A673 (cell line): ENCODE measurements around the gene KIF12. TPM values are rescaled to one million over a fixed set of nuclear protein-coding genes. Genes with fewer than 3 reads are reported as not detected.

Source experiments
- BruUV-seq: library from RNA; stranded (reverse); fragments of 400-500 nt; replicated peaks from 2 replicates; lab custom pipeline; 2021; lab: Mats Ljungman, UMichigan
- CTCF ChIA-PET: fragments of 300-600 bp; sonication (Branson Sonifier 250); formaldehyde crosslinking; loops from one replicate; lab custom pipeline; 2022; ENCODE audit warnings: antibody characterized with exemption; lab: Charles Lee
- POLR2A ChIA-PET: fragments of 300-600 bp; sonication (Branson Sonifier 250); formaldehyde crosslinking; loops from one replicate; lab custom pipeline; 2022; ENCODE audit warnings: antibody characterized with exemption; ENCODE audit not compliant: low non-redundant PET; lab: Charles Lee
- DNase-seq: peaks from one replicate; pipeline ENCODE4 v3.0.0-alpha.2; 2015; ENCODE audit warnings: low spot score
- H3K27ac ChIP-seq: fragments of 200-600 bp; sonication (generic); 2 replicates; pipeline ENCODE4 v1.5.1; 2016; ENCODE audit warnings: mixed run types, low read depth, mild to moderate bottlenecking, mixed read lengths, antibody characterized with exemption, low read length; ENCODE audit not compliant: poor library complexity, severe bottlenecking
- H3K27me3 ChIP-seq: fragments of 200-600 bp; sonication (generic); replicated peaks from 2 replicates; pipeline ENCODE4 v1.6.1; 2017; ENCODE audit warnings: mixed run types, low read depth, mild to moderate bottlenecking, mixed read lengths, antibody characterized with exemption, low read length; ENCODE audit not compliant: insufficient read depth, poor library complexity
- H3K36me3 ChIP-seq: fragments of 200-600 bp; sonication (generic); 2 replicates; pipeline ENCODE4 v1.6.1; 2016; ENCODE audit warnings: mixed run types, mild to moderate bottlenecking, mixed read lengths, antibody characterized with exemption, low read length; ENCODE audit not compliant: insufficient read depth, poor library complexity, severe bottlenecking
- H3K4me1 ChIP-seq: fragments of 200-600 bp; sonication (generic); 2 replicates; pipeline ENCODE4 v1.6.1; 2017; ENCODE audit warnings: mixed run types, mild to moderate bottlenecking, mixed read lengths, antibody characterized with exemption, low read length; ENCODE audit not compliant: insufficient read depth, poor library complexity, severe bottlenecking
- H3K4me3 ChIP-seq: fragments of 200-600 bp; sonication (generic); 2 replicates; pipeline ENCODE4 v1.5.1; 2016; ENCODE audit warnings: low read depth, mixed run types, mild to moderate bottlenecking, mixed read lengths, low read length; ENCODE audit not compliant: poor library complexity, severe bottlenecking
- H3K9me3 ChIP-seq: fragments of 200-600 bp; sonication (generic); 2 replicates; pipeline ENCODE4 v1.6.1; 2016; ENCODE audit warnings: mixed run types, low read depth, mild to moderate bottlenecking, mixed read lengths, antibody characterized with exemption, low read length; ENCODE audit not compliant: poor library complexity, severe bottlenecking
- EZH2 ChIP-seq: fragments of 200-600 bp; sonication (generic); IDR thresholded peaks from 2 replicates; pipeline ENCODE4 v1.6.1; 2017; ENCODE audit warnings: borderline replicate concordance, low read depth, mild to moderate bottlenecking, mixed read lengths, antibody characterized with exemption, low read length; ENCODE audit not compliant: poor library complexity, severe bottlenecking
- intact Hi-C: fragments of 100-400 bp; cut with micrococcal nuclease; formaldehyde crosslinking; loops from one replicate; pipeline ENCODE4 v1.10.0; 2022; ENCODE audit not compliant: unreplicated experiment
- total RNA-seq: library from RNA; stranded (reverse); gene quantifications from 2 replicates; pipeline ENCODE4 v1.2.3, GENCODE V29; 2021
- TF ChIP-seq, protein P1 (sequence below): fragments of 300-800, 200-600 bp; sonication (generic); conservative IDR thresholded peaks from 2 replicates; pipeline ENCODE4 v1.5.1; 2017; ENCODE audit warnings: low read depth, mild to moderate bottlenecking, antibody characterized with exemption, low read length, moderate library complexity, mixed read lengths

The KIF12 gene
- total RNA-seq, 1 experiment from 2014 or later = not detected

DNA sequence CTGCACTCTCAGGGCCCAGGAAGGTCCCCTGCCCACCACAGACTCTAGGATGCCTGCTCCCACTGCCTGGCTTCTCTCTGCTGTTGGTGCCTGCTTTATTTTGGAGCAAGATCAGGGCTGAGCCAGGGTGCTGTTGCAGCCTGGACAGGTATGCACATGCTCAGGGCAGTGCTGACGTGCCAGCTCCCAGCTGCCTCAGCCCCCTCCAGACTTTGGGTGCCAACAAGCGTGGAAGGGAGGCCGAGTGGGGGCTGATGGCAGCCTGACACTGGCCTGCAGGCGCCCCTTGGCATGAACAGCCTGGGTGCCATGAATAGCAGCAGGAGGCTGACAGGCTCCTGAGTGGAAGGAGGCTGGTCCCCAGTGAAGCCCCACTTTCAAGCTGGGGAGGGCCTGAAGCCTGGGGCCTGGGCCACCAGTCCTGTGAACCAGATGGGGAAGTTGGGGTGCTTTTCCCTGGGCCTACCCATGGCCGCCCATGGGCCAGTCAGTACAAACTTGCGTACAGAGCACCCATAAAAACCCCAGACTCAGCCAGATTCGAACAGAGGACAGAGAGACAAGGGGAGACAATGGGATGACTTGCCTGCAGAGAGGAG, 27.8 kb downstream of the KIF12 start:
- Histone ChIP-seq H3K4me3 (no peak overlapping the region), H3K4me1 (no peaks in the 10 kb centered on the region), H3K36me3 (no peaks in the 10 kb centered on the region), H3K27me3 (peaks cover 8% of the 10 kb centered on the region), H3K9me3 (no peaks in the 10 kb centered on the region), H3K27ac (no peak overlapping the region)
- no peak for DNase-seq
- ChIA-PET POLR2A (no interaction called here), CTCF (no interaction called here)
- intact Hi-C loops = loop anchor here (5.0 kb wide), 1 partner anchor 334 kb away; no protein-coding TSS in a partner anchor
- no peak for TF ChIP-seq EZH2
- TF ChIP-seq, protein P1, sequence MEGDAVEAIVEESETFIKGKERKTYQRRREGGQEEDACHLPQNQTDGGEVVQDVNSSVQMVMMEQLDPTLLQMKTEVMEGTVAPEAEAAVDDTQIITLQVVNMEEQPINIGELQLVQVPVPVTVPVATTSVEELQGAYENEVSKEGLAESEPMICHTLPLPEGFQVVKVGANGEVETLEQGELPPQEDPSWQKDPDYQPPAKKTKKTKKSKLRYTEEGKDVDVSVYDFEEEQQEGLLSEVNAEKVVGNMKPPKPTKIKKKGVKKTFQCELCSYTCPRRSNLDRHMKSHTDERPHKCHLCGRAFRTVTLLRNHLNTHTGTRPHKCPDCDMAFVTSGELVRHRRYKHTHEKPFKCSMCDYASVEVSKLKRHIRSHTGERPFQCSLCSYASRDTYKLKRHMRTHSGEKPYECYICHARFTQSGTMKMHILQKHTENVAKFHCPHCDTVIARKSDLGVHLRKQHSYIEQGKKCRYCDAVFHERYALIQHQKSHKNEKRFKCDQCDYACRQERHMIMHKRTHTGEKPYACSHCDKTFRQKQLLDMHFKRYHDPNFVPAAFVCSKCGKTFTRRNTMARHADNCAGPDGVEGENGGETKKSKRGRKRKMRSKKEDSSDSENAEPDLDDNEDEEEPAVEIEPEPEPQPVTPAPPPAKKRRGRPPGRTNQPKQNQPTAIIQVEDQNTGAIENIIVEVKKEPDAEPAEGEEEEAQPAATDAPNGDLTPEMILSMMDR = no peak
- no TSS peak for BruUV-seq

DNA sequence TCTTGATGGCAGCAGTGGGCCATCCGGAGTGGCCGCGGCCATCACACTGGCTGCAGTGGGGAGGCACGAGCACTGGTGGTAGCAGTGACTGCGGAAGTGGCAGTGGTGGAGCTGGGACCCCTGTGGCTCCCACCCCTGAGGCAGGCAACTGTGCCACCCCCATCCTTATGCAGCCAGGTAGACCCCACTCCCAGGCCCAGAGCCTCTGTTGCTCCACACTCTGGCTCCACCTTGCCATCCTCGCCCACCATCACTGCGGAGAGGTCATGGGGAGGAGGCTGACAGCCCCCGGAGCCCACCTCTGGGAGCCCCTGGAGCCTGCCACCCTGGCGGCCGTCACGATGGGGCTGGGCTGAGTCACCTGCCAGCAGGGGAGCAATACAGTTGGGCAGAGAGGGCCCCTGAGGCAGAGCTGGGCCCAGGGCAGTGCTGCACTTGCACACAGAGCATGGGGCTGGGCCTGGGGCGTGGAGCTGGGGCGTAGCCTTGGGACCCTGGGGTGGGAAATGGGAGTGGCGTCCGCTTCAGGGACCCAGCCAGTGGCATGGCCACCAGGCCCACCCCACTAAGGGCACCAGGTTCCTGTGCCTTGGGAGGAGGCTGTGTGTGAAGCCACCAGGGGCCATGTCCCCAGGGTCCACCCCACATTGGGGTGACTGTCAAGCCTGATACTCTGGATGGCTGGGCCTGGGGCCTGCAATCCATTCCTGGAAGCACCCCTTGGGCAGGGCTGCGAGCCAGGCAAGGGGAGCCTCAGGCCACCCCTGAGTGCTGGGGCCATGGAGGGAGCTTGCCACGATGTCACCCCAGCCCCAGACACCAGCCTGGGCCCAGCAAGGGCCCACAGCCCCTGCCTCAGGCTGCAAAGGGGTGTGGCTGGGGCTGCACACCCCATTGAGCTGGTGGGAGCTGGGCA, 28.6 kb downstream of the KIF12 start:
- BruUV-seq = no TSS peak
- CTCF ChIA-PET = no interaction called here
- H3K4me3 ChIP-seq = no peak overlapping the region
- no peak for DNase-seq
- H3K36me3 ChIP-seq = no peaks in the 10 kb centered on the region
- no peaks in the 10 kb centered on the region for H3K4me1 ChIP-seq
- no peak for TF ChIP-seq EZH2
- TF ChIP-seq, protein P1 = no peak
- H3K27me3 ChIP-seq = peaks cover 7% of the 10 kb centered on the region
- H3K27ac ChIP-seq = no peak overlapping the region
- no peaks in the 10 kb centered on the region for H3K9me3 ChIP-seq
- POLR2A ChIA-PET = interaction anchor here (0.6 kb wide), 1 partner anchor 41 kb away, joined by 8 read pairs; no protein-coding TSS in a partner anchor
- intact Hi-C loops = loop anchor here (5.0 kb wide), 1 partner anchor 333 kb away; no protein-coding TSS in a partner anchor

DNA sequence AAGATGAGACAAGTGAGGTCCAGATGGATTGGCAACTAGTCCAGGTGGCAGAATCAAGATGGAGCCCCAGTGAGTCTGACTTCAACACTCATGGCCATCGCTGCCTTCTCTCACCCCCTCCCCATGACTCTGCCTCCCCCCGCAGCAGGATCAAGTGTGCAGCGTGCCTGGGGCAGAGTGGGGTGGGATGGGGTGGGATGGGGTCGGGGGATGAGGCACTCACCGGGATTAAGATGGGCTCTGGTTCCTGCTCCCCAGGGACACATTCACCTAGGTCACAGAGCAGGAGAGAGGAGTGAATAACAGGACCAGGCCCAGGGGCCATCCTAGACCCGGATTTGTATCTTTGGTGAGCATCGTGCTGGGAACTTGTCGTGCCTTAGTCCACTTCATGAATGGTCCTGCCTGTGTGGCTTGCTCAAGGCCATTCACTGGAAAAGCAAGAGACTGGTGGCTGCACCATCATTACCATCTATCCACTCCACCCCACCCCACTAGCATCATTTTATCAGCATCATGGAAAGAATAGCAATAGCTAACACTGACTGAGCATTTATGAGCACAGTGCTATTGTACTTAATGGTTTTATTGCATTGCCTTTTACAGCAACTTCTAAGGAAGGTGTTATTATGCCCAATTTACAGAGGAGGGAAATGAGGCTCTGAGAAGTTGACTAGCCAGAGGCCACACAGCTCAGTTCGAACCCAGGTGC, 29.5 kb downstream of the KIF12 start:
- H3K27ac ChIP-seq = no peak overlapping the region
- H3K36me3 ChIP-seq = no peaks in the 10 kb centered on the region
- ChIA-PET CTCF (no interaction called here), POLR2A (interaction anchor here (0.6 kb wide), 1 partner anchor 40 kb away, joined by 8 read pairs; no protein-coding TSS in a partner anchor)
- H3K9me3 ChIP-seq = no peaks in the 10 kb centered on the region
- no peaks in the 10 kb centered on the region for H3K4me1 ChIP-seq
- intact Hi-C loops = loop anchor here (5.0 kb wide), 1 partner anchor 332 kb away; no protein-coding TSS in a partner anchor
- TF ChIP-seq, protein P1 = no peak
- TF ChIP-seq EZH2 = no peak
- no peak for DNase-seq
- no TSS peak for BruUV-seq
- H3K4me3 ChIP-seq = no peak overlapping the region
- H3K27me3 ChIP-seq = no peaks in the 10 kb centered on the region
